Endodermal cell (in vitro differentiated cells): ENCODE results near the gene MIOS. TPM values are rescaled to one million over a fixed set of nuclear protein-coding genes. Genes with fewer than 3 reads are reported as not detected.
A peak's percentile ranks its signal among the peaks of the same experiment; 100 is the strongest.
"Not testable (repeated sequence)": the region's sequence is repeated elsewhere in the genome, so short reads cannot be mapped to it uniquely, and the experiment has no call there.

Source experiments
- DNase-seq: peaks from one replicate; pipeline ENCODE4 v3.0.0-alpha.2; 2017
- H3K27ac ChIP-seq: 2 replicates; pipeline ENCODE4 v1.5.1; 2013; ENCODE audit warnings: mild to moderate bottlenecking, low read depth, low read length, moderate library complexity
- H3K27me3 ChIP-seq: 2 replicates; pipeline ENCODE4 v1.6.1; 2013; ENCODE audit warnings: mild to moderate bottlenecking, low read length, moderate library complexity; ENCODE audit not compliant: insufficient read depth, control insufficient read depth, poor library complexity, severe bottlenecking
- H3K36me3 ChIP-seq: 2 replicates; pipeline ENCODE4 v1.7.0; 2013; ENCODE audit warnings: mild to moderate bottlenecking, low read length, moderate library complexity; ENCODE audit not compliant: control insufficient read depth, insufficient read depth
- H3K4me1 ChIP-seq: one replicate; pipeline ENCODE4 v1.7.0; 2013; ENCODE audit warnings: low read length; ENCODE audit not compliant: control insufficient read depth, insufficient read depth
- H3K4me3 ChIP-seq: 2 replicates; pipeline ENCODE4 v1.5.1; 2013; ENCODE audit warnings: mild to moderate bottlenecking, low read length, moderate library complexity
- H3K9ac ChIP-seq: 2 replicates; pipeline ENCODE4 v1.6.1; 2013; ENCODE audit warnings: mild to moderate bottlenecking, low read length, moderate library complexity; ENCODE audit not compliant: poor library complexity, severe bottlenecking; ENCODE audit errors: extremely low read depth
- H3K9me3 ChIP-seq: 2 replicates; pipeline ENCODE4 v1.6.1; 2013; ENCODE audit warnings: mild to moderate bottlenecking, low read length, moderate library complexity; ENCODE audit not compliant: control insufficient read depth
- H3K27ac Mint-ChIP-seq: 2 replicates; pipeline ENCODE4 v1.8.0; 2020; ENCODE audit warnings: mixed read lengths
- H3K27me3 Mint-ChIP-seq: 2 replicates; pipeline ENCODE4 v1.8.0; 2021; ENCODE audit warnings: mild to moderate bottlenecking, mixed read lengths; ENCODE audit not compliant: insufficient read depth
- H3K36me3 Mint-ChIP-seq: 2 replicates; pipeline ENCODE4 v1.8.0; 2020; ENCODE audit warnings: low read depth, mixed read lengths
- H3K4me1 Mint-ChIP-seq: 2 replicates; pipeline ENCODE4 v1.8.0; 2020; ENCODE audit warnings: mixed read lengths
- H3K4me3 Mint-ChIP-seq: 2 replicates; pipeline ENCODE4 v1.8.0; 2020; ENCODE audit warnings: mild to moderate bottlenecking, moderate library complexity, mixed read lengths
- H3K9me3 Mint-ChIP-seq: 2 replicates; pipeline ENCODE4 v1.8.0; 2020; ENCODE audit warnings: mild to moderate bottlenecking, mixed read lengths
- CTCF ChIP-seq: fragments of 200-600 bp; sonication (generic); conservative IDR thresholded peaks from 2 replicates; pipeline ENCODE4 v1.5.0; 2021; ENCODE audit warnings: antibody characterized with exemption, mild to moderate bottlenecking
- WGBS, 2 experiments: methylation state at CpG; one replicate each; pipeline versions ENCODE4 v1.1.5 to v1.1.7; 2013; ENCODE audit warnings: missing lambda C conversion rate in 2 of 2, mixed read lengths in 1 of 2; ENCODE audit not compliant: insufficient coverage in 1 of 2, insufficient read length in 1 of 2; 5-methylcytosine and 5-hydroxymethylcytosine counted together
- total RNA-seq, 2 donors: library from RNA; stranded (reverse); fragmentation: NEBNext Ultra II Directional in 1 of 2; extraction: Animal tissue kit (Norgen Biotek cat#: 25700) in 1 of 2; gene quantifications; 2 replicates in 1 of 2; 3 replicates in 1 of 2; pipeline ENCODE4 v1.2.1, GENCODE V29; 2021

Gene MIOS
- total RNA-seq, 2 donors from 2014 or later, result 53.3 to 55.8 TPM

GRCh38 chr7:7557252-7557651 is 9.4 kb upstream of the MIOS start:
- Mint-ChIP-seq H3K27me3 (no peaks in the 10 kb centered on the region), H3K4me3 (no peak overlapping the region), H3K9me3 (peaks cover 30% of the 10 kb centered on the region), H3K4me1 (peaks cover 14% of the 10 kb centered on the region), H3K36me3 (peaks cover 30% of the 10 kb centered on the region), H3K27ac (no peak overlapping the region)
- TF ChIP-seq CTCF, result no peak
- H3K4me3 ChIP-seq, result no peak overlapping the region
- H3K9ac ChIP-seq, result no peak overlapping the region
- H3K36me3 ChIP-seq, result no peaks in the 10 kb centered on the region
- no peaks in the 10 kb centered on the region for H3K4me1 ChIP-seq
- no peak overlapping the region for H3K27ac ChIP-seq
- no peak for DNase-seq
- H3K9me3 ChIP-seq, result peaks cover 19% of the 10 kb centered on the region
- 84 to 92% methylated on average over 3 to 5 of the region's 5 CpGs for WGBS, 2 experiments
- H3K27me3 ChIP-seq, result no peaks in the 10 kb centered on the region

- H3K36me3 ChIP-seq, H3K27ac Mint-ChIP-seq, H3K4me3 Mint-ChIP-seq, H3K4me1 ChIP-seq, DNase-seq, H3K27ac ChIP-seq, H3K27me3 ChIP-seq, H3K4me3 ChIP-seq, H3K27me3 Mint-ChIP-seq, H3K4me1 Mint-ChIP-seq, H3K9ac ChIP-seq: not testable (repeated sequence)
- Mint-ChIP-seq H3K9me3 (peaks cover 30% of the 10 kb centered on the region), H3K36me3 (peaks cover 31% of the 10 kb centered on the region)
- H3K9me3 ChIP-seq, result peaks cover 19% of the 10 kb centered on the region
- 81 to 93% methylated on average over 3 to 5 of the region's 5 CpGs for WGBS, 2 experiments
Measured at GRCh38 chr7:7561591-7561990, 5.1 kb upstream of the MIOS start.

- Histone ChIP-seq H3K9ac (no peak overlapping the region), H3K27me3 (no peaks in the 10 kb centered on the region), H3K27ac (no peak overlapping the region), H3K4me1 (peaks cover 8% of the 10 kb centered on the region), H3K9me3 (peaks cover 19% of the 10 kb centered on the region), H3K36me3 (no peaks in the 10 kb centered on the region), H3K4me3 (no peak overlapping the region)
- 90 to 100% methylated on average over 1 to 3 of the region's 3 CpGs for WGBS, 2 experiments
- H3K4me1 Mint-ChIP-seq, result peaks cover 5% of the 10 kb centered on the region
- no peak for DNase-seq
- peaks cover 26% of the 10 kb centered on the region for H3K36me3 Mint-ChIP-seq
- no peak overlapping the region for H3K27ac Mint-ChIP-seq
- H3K4me3 Mint-ChIP-seq, result no peak overlapping the region
- TF ChIP-seq CTCF, result no peak
- no peaks in the 10 kb centered on the region for H3K27me3 Mint-ChIP-seq
- peaks cover 30% of the 10 kb centered on the region for H3K9me3 Mint-ChIP-seq
Measured at GRCh38 chr7:7562736-7563135, 3.9 kb upstream of the MIOS start.

GRCh38 chr7:7563269-7563668 is 3.4 kb upstream of the MIOS start:
- H3K4me3 ChIP-seq, result peak overlapping the region; percentile 65
- peak overlapping the region; percentile 0 for H3K27ac Mint-ChIP-seq
- H3K4me3 Mint-ChIP-seq, result no peak overlapping the region
- no peak overlapping the region for H3K9ac ChIP-seq
- H3K4me1 ChIP-seq, result peaks cover 8% of the 10 kb centered on the region
- no peak overlapping the region for H3K27ac ChIP-seq
- peaks cover 27% of the 10 kb centered on the region for H3K9me3 Mint-ChIP-seq
- no peaks in the 10 kb centered on the region for H3K27me3 ChIP-seq
- H3K9me3 ChIP-seq, result peaks cover 18% of the 10 kb centered on the region
- no peak for DNase-seq
- H3K4me1 Mint-ChIP-seq, result peaks cover 10% of the 10 kb centered on the region
- peaks cover under 1% of the 10 kb centered on the region for H3K36me3 ChIP-seq
- 81 to 89% methylated on average over 2 to 5 of the region's 5 CpGs for WGBS, 2 experiments
- TF ChIP-seq CTCF, result no peak
- H3K27me3 Mint-ChIP-seq, result no peaks in the 10 kb centered on the region
- H3K36me3 Mint-ChIP-seq, result peaks cover 25% of the 10 kb centered on the region
